ENCODE measurements around the gene DYNC2LI1.

DNA sequence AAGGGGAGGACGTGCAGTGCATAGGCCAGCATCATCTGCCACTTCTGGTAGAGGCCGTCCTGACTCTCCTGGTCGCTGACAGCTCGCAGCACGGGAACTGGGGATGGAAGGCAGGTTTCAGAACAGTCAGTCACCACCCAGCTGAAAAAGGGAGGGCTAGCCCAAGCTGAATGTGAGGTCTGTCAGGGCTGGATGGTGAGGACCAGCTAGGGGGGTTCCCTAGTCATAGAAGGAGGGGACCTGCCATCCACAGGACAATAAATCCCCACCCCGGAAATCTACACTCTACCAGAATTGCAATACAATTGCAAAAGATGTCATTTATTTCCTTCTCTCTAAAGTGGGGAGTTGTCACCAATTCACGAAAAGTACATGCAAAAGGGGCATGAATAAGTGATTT is 49.0 kb downstream of the DYNC2LI1 start:
- no peak for TF ChIP-seq EZH2 (IDR thresholded peaks at IDR 0.05; ENCODE audit: insufficient read depth, low read length)
- no peak for TF ChIP-seq CTCF (IDR thresholded peaks at IDR 0.05; ENCODE audit: insufficient read depth, low read depth, low read length)
